ENCODE measurements around the gene SLC4A2.

SLC4A2 gene

GRCh38 chr7:151065516-151065915, 6.1 kb downstream of the SLC4A2 start:
- no peak for DNase-seq

GRCh38 chr7:151066273-151066974, 7.0 kb downstream of the SLC4A2 start:
- no peak for DNase-seq

- no peak for DNase-seq
Observed at GRCh38 chr7:151068069-151068773, 8.8 kb downstream of the SLC4A2 start.

GRCh38 chr7:151069841-151070573, 10.6 kb downstream of the SLC4A2 start:
- no peak for DNase-seq

- no peak for DNase-seq
Observed at GRCh38 chr7:151070574-151070960, 11.2 kb downstream of the SLC4A2 start.

- no peak for DNase-seq
Observed at GRCh38 chr7:151071032-151071866, 11.9 kb downstream of the SLC4A2 start.

GRCh38 chr7:151073990-151074389, 14.6 kb downstream of the SLC4A2 start:
- no peak for DNase-seq

- no peak for DNase-seq
Observed at GRCh38 chr7:151074817-151075661, 15.7 kb downstream of the SLC4A2 start.

GRCh38 chr7:151075662-151075971, 16.2 kb downstream of the SLC4A2 start:
- no peak for DNase-seq

- no peak for DNase-seq
Observed at GRCh38 chr7:151075978-151076426, 16.6 kb downstream of the SLC4A2 start.

GRCh38 chr7:151076863-151077704, 17.7 kb downstream of the SLC4A2 start:
- DNase-seq = no peak

GRCh38 chr7:151077705-151078232, 18.4 kb downstream of the SLC4A2 start:
- no peak for DNase-seq

- DNase-seq = no peak
Observed at GRCh38 chr7:151078233-151079040, 19.0 kb downstream of the SLC4A2 start.

GRCh38 chr7:151079199-151079910, 20.0 kb downstream of the SLC4A2 start:
- DNase-seq = no peak

GRCh38 chr7:151080067-151080521, 20.7 kb downstream of the SLC4A2 start:
- no peak for DNase-seq

- DNase-seq = peak; percentile 94
Observed at GRCh38 chr7:151080522-151081169, 21.3 kb downstream of the SLC4A2 start, which contains the start of gene FASTK. Gene FASTK, minus strand, starts transcription at chr7:151080809. Its CDS starts 43 bp downstream, at chr7:151080766.

GRCh38 chr7:151081170-151082101, 22.0 kb downstream of the SLC4A2 start:
- DNase-seq = no peak
